Measurements from ENCODE around the gene PIAS2. TPM values are rescaled to one million over a fixed set of nuclear protein-coding genes. Genes with fewer than 3 reads are reported as not detected.

The PIAS2 gene
- total RNA-seq, 6 experiments from 2014 or later: 8.3 to 21.8 (median 13.3) TPM

- Histone ChIP-seq H3K4me1 (no peaks in the 10 kb centered on the region), H3K36me3 (no peaks in the 10 kb centered on the region), H3K27ac (no peak overlapping the region), H3K27me3 (no peaks in the 10 kb centered on the region), H3K9me3 (no peaks in the 10 kb centered on the region), H3K4me3 (no peak overlapping the region)
- 75% methylated on average over 2 of the region's 2 CpGs for WGBS (ENCODE audit: insufficient coverage, low coverage, low lambda C conversion rate, missing lambda C conversion rate)
- TF ChIP-seq CTCF (IDR thresholded peaks at IDR 0.05) (no peak), POLR2A (IDR thresholded peaks at IDR 0.05) (no peak)
- ATAC-seq: no peak
- no peak for DNase-seq
- intact Hi-C loops (cut with DNase I): no loop called here
Observed at GRCh38 chr18:46770708-46771107, 146.6 kb downstream of the PIAS2 start.

GRCh38 chr18:46768166-46768921, 149.0 kb downstream of the PIAS2 start:
- TF ChIP-seq CTCF (IDR thresholded peaks at IDR 0.05) (no peak), POLR2A (IDR thresholded peaks at IDR 0.05) (no peak)
- ATAC-seq (no peak), DNase-seq (no peak)

GRCh38 chr18:46767217-46767616, 150.1 kb downstream of the PIAS2 start:
- TF ChIP-seq POLR2A (IDR thresholded peaks at IDR 0.05) (no peak), CTCF (IDR thresholded peaks at IDR 0.05) (no peak)
- Histone ChIP-seq H3K9me3 (no peaks in the 10 kb centered on the region), H3K36me3 (no peaks in the 10 kb centered on the region), H3K4me3 (no peak overlapping the region), H3K27ac (no peak overlapping the region), H3K4me1 (no peaks in the 10 kb centered on the region), H3K27me3 (no peaks in the 10 kb centered on the region)
- intact Hi-C loops (cut with DNase I): no loop called here
- ATAC-seq (no peak), DNase-seq (no peak)

More at GRCh38 chr18:46768166-46768921, 149.0 kb downstream of the PIAS2 start:
- no peaks in the 10 kb centered on the region for H3K4me1 ChIP-seq
- no peak overlapping the region for H3K27ac ChIP-seq
- H3K27me3 ChIP-seq: no peaks in the 10 kb centered on the region
- no peaks in the 10 kb centered on the region for H3K36me3 ChIP-seq
- no peak overlapping the region for H3K4me3 ChIP-seq
- H3K9me3 ChIP-seq: no peaks in the 10 kb centered on the region
- intact Hi-C loops (cut with DNase I): no loop called here
- WGBS (ENCODE audit: insufficient coverage, low coverage, low lambda C conversion rate, missing lambda C conversion rate): 53% methylated on average over 7 of the region's 9 CpGs

- intact Hi-C loops (cut with DNase I): no loop called here
- TF ChIP-seq CTCF (IDR thresholded peaks at IDR 0.05): no peak
- TF ChIP-seq POLR2A (IDR thresholded peaks at IDR 0.05): no peak
- DNase-seq (no peak), ATAC-seq (no peak)
- no peak overlapping the region for H3K27ac ChIP-seq
- no peaks in the 10 kb centered on the region for H3K27me3 ChIP-seq
- H3K36me3 ChIP-seq: no peaks in the 10 kb centered on the region
- WGBS (ENCODE audit: insufficient coverage, low coverage, low lambda C conversion rate, missing lambda C conversion rate): 86% methylated on average over 1 of the region's 2 CpGs
- H3K4me3 ChIP-seq: no peak overlapping the region
- H3K9me3 ChIP-seq: no peaks in the 10 kb centered on the region
- no peaks in the 10 kb centered on the region for H3K4me1 ChIP-seq
Observed at GRCh38 chr18:46764586-46764985, 152.7 kb downstream of the PIAS2 start.
